ENCODE results near the gene R3HDM1. TPM values are rescaled to one million over a fixed set of nuclear protein-coding genes. Genes with fewer than 3 reads are reported as not detected.
A peak's percentile ranks its signal among the peaks of the same experiment; 100 is the strongest.
"Not testable (repeated sequence)": the region's sequence is repeated elsewhere in the genome, so short reads cannot be mapped to it uniquely, and the experiment has no call there.

Gene R3HDM1
- total RNA-seq, result 10 to 100 TPM; 13.1 to 56.6 (median 19.6) TPM

DNA sequence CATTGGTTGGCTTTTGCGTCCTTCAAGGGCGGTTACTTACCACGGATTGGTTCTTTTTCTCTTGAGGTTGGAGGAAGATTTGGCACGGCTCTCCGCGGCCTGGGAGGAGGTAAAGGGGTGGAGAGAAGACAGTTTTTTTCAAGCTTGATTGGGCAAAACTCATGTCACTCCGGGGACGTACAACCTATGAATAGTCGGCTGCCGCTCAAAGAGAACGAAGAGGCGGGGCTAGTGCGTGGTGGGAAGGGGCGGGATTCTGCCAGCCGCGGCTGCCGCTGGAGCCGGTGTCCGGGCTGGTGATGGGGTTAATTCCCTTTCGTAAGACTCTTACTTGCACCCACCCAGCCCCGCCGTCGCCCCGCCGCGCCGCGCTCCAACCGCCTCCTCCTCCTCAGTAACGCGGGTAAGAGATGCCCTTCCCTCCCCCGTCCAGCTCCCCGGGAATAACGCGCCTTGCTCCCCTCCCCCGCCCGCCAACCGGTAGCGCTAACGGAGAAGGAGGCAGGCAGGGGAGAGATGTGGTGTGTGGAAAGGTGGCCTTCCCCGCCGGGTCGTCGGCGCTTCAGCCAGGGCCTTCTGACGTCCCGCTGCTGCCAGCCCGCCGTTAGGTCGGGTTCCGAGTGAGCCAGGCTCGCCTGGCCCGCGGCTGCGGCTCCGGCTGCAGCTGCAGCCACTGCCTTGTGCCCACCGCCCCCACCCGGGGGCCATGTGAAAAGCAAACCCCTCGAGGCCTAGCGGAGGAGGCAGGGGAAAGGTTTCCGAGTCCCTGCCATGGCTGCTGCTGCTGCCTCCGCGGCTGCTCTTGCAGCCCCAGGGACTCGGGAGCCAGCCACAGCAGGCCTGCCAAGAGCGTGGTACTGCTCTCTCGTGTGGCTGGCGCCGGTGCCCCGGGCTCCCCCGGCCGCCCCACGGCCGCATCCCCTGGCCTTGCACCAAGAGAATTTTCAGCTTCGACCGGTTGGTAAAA, at the start of gene R3HDM1:
R3HDM1 (plus strand) TSS at position 254 of the 967 bp plus-strand sequence. CDS start 73,362 bp downstream, outside the sequence.
- Histone ChIP-seq H3K36me3 (no peaks in the 10 kb centered on the region), H3K4me1 (peaks cover 6 to 30% (median 22%) of the 10 kb centered on the region in 4 donors), H3K27me3 (no peaks in the 10 kb centered on the region), H3K9me3 (no peaks in the 10 kb centered on the region), H3K27ac (replicated peaks in 1 of 4) (peak within 1 kb of the TSS; percentile 89 to 93 (median 90)), H3K4me3 (peak within 1 kb of the TSS; percentile 89 to 94 (median 90))
- under 1% methylated on average over 60 of the region's 75 CpGs for WGBS
- intact Hi-C loops (cut with DNase I), result loop anchor here (5.0 kb wide), 2 partner anchors 211 to 614 kb away; partner anchors contain the start of genes CCNT2 and UBXN4
- DNase-seq (ENCODE audit: extremely low spot score), result peak; percentile 100
- TF ChIP-seq CTCF (IDR thresholded peaks at IDR 0.05), result no peak
- TF ChIP-seq POLR2AphosphoS5 (IDR thresholded peaks at IDR 0.05), result peak; percentile 3 to 53

- H3K27ac ChIP-seq (replicated peaks in 1 of 4), result no peak overlapping the region
- no peaks in the 10 kb centered on the region for H3K36me3 ChIP-seq
- no peak overlapping the region for H3K4me3 ChIP-seq
- DNase-seq (ENCODE audit: extremely low spot score), result no peak
- 97% methylated on average over 4 of the region's 4 CpGs for WGBS
- intact Hi-C loops (cut with DNase I), result no loop called here
- H3K4me1 ChIP-seq, result no peaks in the 10 kb centered on the region
- H3K9me3 ChIP-seq, result no peaks in the 10 kb centered on the region
- TF ChIP-seq POLR2AphosphoS5 (IDR thresholded peaks at IDR 0.05) (no peak), CTCF (IDR thresholded peaks at IDR 0.05) (no peak), POLR2A (IDR thresholded peaks at IDR 0.05; ENCODE audit: low read depth) (no peak), EP300 (IDR thresholded peaks at IDR 0.05) (no peak)
- H3K27me3 ChIP-seq, result no peaks in the 10 kb centered on the region
Measured at GRCh38 chr2:135485441-135485840, 45.8 kb upstream of the R3HDM1 start.

DNA sequence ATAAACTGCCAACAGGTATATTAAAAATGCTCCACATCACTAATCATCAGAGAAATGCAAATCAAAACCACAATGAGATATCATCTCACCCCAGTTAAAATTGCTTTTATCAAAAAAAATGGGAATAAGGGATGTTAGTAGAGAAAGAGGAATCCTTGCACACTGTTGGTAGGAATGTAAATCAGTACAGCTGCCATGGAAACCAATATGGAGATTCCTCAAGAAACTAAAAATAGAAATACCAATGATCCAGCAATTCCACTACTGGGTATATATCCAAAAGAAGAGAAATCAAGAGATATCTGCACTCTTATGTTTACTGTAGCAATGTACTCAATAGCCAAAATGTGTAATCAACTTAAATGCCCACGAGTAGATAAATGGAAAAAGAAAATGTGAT, 40.9 kb upstream of the R3HDM1 start:
- Histone ChIP-seq H3K9me3 (no peaks in the 10 kb centered on the region), H3K36me3 (no peaks in the 10 kb centered on the region), H3K27ac (replicated peaks in 1 of 4) (no peak overlapping the region), H3K4me1 (no peaks in the 10 kb centered on the region), H3K4me3 (no peak overlapping the region), H3K27me3 (no peaks in the 10 kb centered on the region)
- intact Hi-C loops (cut with DNase I), result no loop called here
- TF ChIP-seq EP300 (IDR thresholded peaks at IDR 0.05) (no peak), POLR2AphosphoS5 (IDR thresholded peaks at IDR 0.05) (no peak), POLR2A (IDR thresholded peaks at IDR 0.05; ENCODE audit: low read depth) (no peak)
- DNase-seq (ENCODE audit: extremely low spot score), result no peak
- WGBS, result 88% methylated on average over 1 of the region's 1 CpG

DNA sequence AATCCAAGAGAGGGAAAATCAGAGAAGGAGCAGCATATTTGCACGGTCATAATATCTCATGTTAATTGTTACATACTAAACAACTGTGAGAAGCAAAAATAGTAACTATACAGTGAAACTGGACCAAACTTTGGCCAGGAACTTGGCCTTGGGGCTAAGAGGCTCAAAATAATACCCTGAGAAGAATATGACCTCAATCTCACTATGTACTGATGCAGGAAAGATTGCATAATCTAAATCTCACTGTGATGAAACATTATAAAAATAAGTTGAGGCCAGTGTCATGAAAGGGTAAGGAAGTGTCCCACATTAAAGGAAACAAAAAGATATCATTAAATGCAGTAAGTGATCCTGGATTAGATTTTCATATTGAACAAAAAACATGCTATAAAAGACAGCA, 36.8 kb upstream of the R3HDM1 start:
- H3K9me3 ChIP-seq, result peaks cover 0 to 20% (median 10%) of the 10 kb centered on the region in 4 donors
- H3K4me1 ChIP-seq, result no peaks in the 10 kb centered on the region
- H3K36me3 ChIP-seq, result peaks cover 0 to 4% (median 0%) of the 10 kb centered on the region in 4 donors
- no peak for TF ChIP-seq CTCF (IDR thresholded peaks at IDR 0.05)
- TF ChIP-seq EP300 (IDR thresholded peaks at IDR 0.05), result no peak
- no peak for TF ChIP-seq POLR2A (IDR thresholded peaks at IDR 0.05; ENCODE audit: low read depth)
- no peak for TF ChIP-seq POLR2AphosphoS5 (IDR thresholded peaks at IDR 0.05)
- H3K4me3 ChIP-seq, result no peak overlapping the region
- WGBS, result 93% methylated on average over 1 of the region's 1 CpG
- no peaks in the 10 kb centered on the region for H3K27me3 ChIP-seq
- H3K27ac ChIP-seq (replicated peaks in 1 of 4), result no peak overlapping the region
- intact Hi-C loops (cut with DNase I), result no loop called here
- no peak for DNase-seq (ENCODE audit: extremely low spot score)

DNA sequence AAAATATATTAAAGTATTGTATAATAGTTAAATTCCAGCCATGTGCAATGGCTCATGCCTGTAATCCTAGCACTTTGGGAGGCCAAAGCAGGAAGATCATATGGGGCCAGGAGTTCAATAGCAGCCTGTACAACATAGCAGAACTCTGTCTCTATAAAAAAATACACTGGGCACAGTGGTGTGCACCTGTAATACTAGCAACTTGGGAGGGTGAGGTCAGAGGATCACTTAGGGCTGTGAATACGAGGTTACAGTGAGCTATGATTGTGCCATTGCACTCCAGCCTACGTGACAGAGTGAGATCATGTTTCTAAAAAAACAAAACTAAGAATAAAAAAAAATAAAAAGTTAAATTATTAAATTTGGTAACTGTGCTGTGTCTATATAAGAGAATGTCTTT, 36.4 kb upstream of the R3HDM1 start:
- Histone ChIP-seq H3K9me3 (peaks cover 0 to 24% (median 11%) of the 10 kb centered on the region in 4 donors), H3K4me3 (no peak overlapping the region), H3K36me3 (peaks cover 0 to 4% (median 0%) of the 10 kb centered on the region in 4 donors), H3K27ac (replicated peaks in 1 of 4) (no peak overlapping the region), H3K27me3 (no peaks in the 10 kb centered on the region), H3K4me1 (no peaks in the 10 kb centered on the region)
- no peak for TF ChIP-seq EP300 (IDR thresholded peaks at IDR 0.05)
- TF ChIP-seq CTCF (IDR thresholded peaks at IDR 0.05), result no peak
- TF ChIP-seq POLR2AphosphoS5 (IDR thresholded peaks at IDR 0.05), result no peak
- no peak for TF ChIP-seq POLR2A (IDR thresholded peaks at IDR 0.05; ENCODE audit: low read depth)
- intact Hi-C loops (cut with DNase I), result no loop called here
- 92% methylated on average over 2 of the region's 2 CpGs for WGBS
- no peak for DNase-seq (ENCODE audit: extremely low spot score)

GRCh38 chr2:135498588-135498987, 32.7 kb upstream of the R3HDM1 start:
- WGBS, result 97% methylated on average over 7 of the region's 7 CpGs
- intact Hi-C loops (cut with DNase I); H3K36me3 ChIP-seq: not testable (repeated sequence)

More at GRCh38 chr2:135498588-135498987, 32.7 kb upstream of the R3HDM1 start:
- H3K4me3 ChIP-seq; H3K27ac ChIP-seq (replicated peaks in 1 of 4); H3K27me3 ChIP-seq; DNase-seq (ENCODE audit: extremely low spot score); H3K4me1 ChIP-seq: not testable (repeated sequence)
- H3K9me3 ChIP-seq, result peaks cover 0 to 24% (median 11%) of the 10 kb centered on the region in 4 donors

All from esophagus muscularis mucosa (tissue), 4 donors.